Natural killer cell (primary cell): Measurements from ENCODE around the gene GAGE12D. TPM values are rescaled to one million over a fixed set of nuclear protein-coding genes. Genes with fewer than 3 reads are reported as not detected.
"Not testable (repeated sequence)": the region's sequence is repeated elsewhere in the genome, so short reads cannot be mapped to it uniquely, and the experiment has no call there.

Experiments used
- ATAC-seq, 3 donors: fragments of 150-1000 bp in 2 of 3; fragments of 200-7000 bp in 1 of 3; cut with Tn5 transposase; 1 replicate in 1 of 3; 2 replicates in 2 of 3; pipeline ENCODE4 v1.10.0; 2021; ENCODE audit warnings: mild to moderate bottlenecking in 2 of 3, moderate library complexity in 2 of 3
- DNase-seq, 2 donors: peaks; one replicate each; pipeline versions ENCODE4 v3.0.0 to v3.0.0-alpha.2; 2013 to 2021; ENCODE audit warnings: mixed read lengths in 1 of 2
- H3K27ac ChIP-seq: one replicate; pipeline ENCODE4 v1.5.1; 2013; ENCODE audit warnings: mild to moderate bottlenecking, low read length
- H3K27me3 ChIP-seq: one replicate; pipeline ENCODE4 v1.6.1; 2013; ENCODE audit warnings: low read length; ENCODE audit not compliant: control insufficient read depth, insufficient read depth
- H3K36me3 ChIP-seq: one replicate; pipeline ENCODE4 v1.6.1; 2013; ENCODE audit warnings: low read length; ENCODE audit not compliant: control insufficient read depth, insufficient read depth
- H3K4me1 ChIP-seq: one replicate; pipeline ENCODE4 v1.6.1; 2013; ENCODE audit warnings: low read length; ENCODE audit not compliant: control insufficient read depth, insufficient read depth
- H3K4me3 ChIP-seq: one replicate; pipeline ENCODE4 v1.5.1; 2013; ENCODE audit warnings: low read length
- H3K9me3 ChIP-seq: one replicate; pipeline ENCODE4 v1.6.1; 2013; ENCODE audit warnings: low read length; ENCODE audit not compliant: control insufficient read depth, insufficient read depth
- H3K27ac Mint-ChIP-seq, 2 donors: one replicate each; pipeline ENCODE4 v1.8.0; 2022; ENCODE audit warnings: mild to moderate bottlenecking in 2 of 2, mixed read lengths in 2 of 2, moderate library complexity in 1 of 2
- H3K27me3 Mint-ChIP-seq, 2 donors: one replicate each; pipeline ENCODE4 v1.8.0; 2022; ENCODE audit warnings: low read depth in 2 of 2, mixed read lengths in 2 of 2
- H3K36me3 Mint-ChIP-seq: one replicate; pipeline ENCODE4 v1.8.0; 2022; ENCODE audit warnings: mixed read lengths
- H3K4me1 Mint-ChIP-seq, 2 donors: one replicate each; pipeline ENCODE4 v1.8.0; 2022; ENCODE audit warnings: mixed read lengths in 2 of 2
- H3K4me3 Mint-ChIP-seq: one replicate; pipeline ENCODE4 v1.8.0; 2022; ENCODE audit warnings: mild to moderate bottlenecking, moderate library complexity, mixed read lengths
- H3K9me3 Mint-ChIP-seq, 2 donors: one replicate each; pipeline ENCODE4 v1.8.0; 2022; ENCODE audit warnings: mixed read lengths in 2 of 2
- WGBS: methylation state at CpG from one replicate; pipeline ENCODE4 v1.1.7; 2013; ENCODE audit warnings: missing lambda C conversion rate; ENCODE audit not compliant: insufficient coverage; 5-methylcytosine and 5-hydroxymethylcytosine counted together
- intact Hi-C: fragments of 100-400 bp; cut with micrococcal nuclease; formaldehyde crosslinking; loops from one replicate; pipeline ENCODE4 v1.14.2; 2022
- total RNA-seq, 4 donors: library from RNA; stranded (reverse); fragments of 120-200 nt in 1 of 4; gene quantifications; one replicate each; pipeline versions ENCODE4 v1.2.3 to v1.2.4, GENCODE V29; 2013 to 2022

The GAGE12D gene
- total RNA-seq, result not detected
- total RNA-seq (2013), result not detected

- H3K27me3 ChIP-seq, H3K4me3 ChIP-seq, H3K36me3 ChIP-seq, H3K4me1 Mint-ChIP-seq, H3K4me1 ChIP-seq, intact Hi-C loops, DNase-seq, H3K36me3 Mint-ChIP-seq, H3K4me3 Mint-ChIP-seq, ATAC-seq, H3K27me3 Mint-ChIP-seq, H3K9me3 Mint-ChIP-seq, H3K27ac ChIP-seq, H3K27ac Mint-ChIP-seq, H3K9me3 ChIP-seq: not testable (repeated sequence)
- WGBS, result no CpG with 5 or more reads among the region's 16 CpGs
These were observed at the start of gene GAGE12D for GRCh38 chrX:49541433-49541832. Gene GAGE12D (plus strand): TSS chrX:49541733. CDS start chrX:49542888, 1,155 bp downstream.

GRCh38 chrX:49531877-49532276, 9.7 kb upstream of the GAGE12D start, which contains the start of gene GAGE12C:
Gene GAGE12C (plus strand): TSS chrX:49532177. CDS start chrX:49533332, 1,155 bp downstream.
- WGBS, result no CpG with 5 or more reads among the region's 16 CpGs
- DNase-seq, ATAC-seq, H3K36me3 Mint-ChIP-seq, H3K27ac ChIP-seq, H3K4me3 ChIP-seq, H3K9me3 Mint-ChIP-seq, H3K27me3 ChIP-seq, H3K36me3 ChIP-seq, H3K27me3 Mint-ChIP-seq, H3K4me1 Mint-ChIP-seq, H3K9me3 ChIP-seq, H3K4me3 Mint-ChIP-seq, H3K4me1 ChIP-seq, H3K27ac Mint-ChIP-seq, intact Hi-C loops: not testable (repeated sequence)

GRCh38 chrX:49550989-49551388, 9.5 kb downstream of the GAGE12D start, which contains the start of gene GAGE12E:
Gene GAGE12E (plus strand): TSS chrX:49551289. CDS start chrX:49552444, 1,155 bp downstream.
- H3K4me1 Mint-ChIP-seq, H3K9me3 Mint-ChIP-seq, H3K4me3 ChIP-seq, DNase-seq, H3K27ac ChIP-seq, H3K4me1 ChIP-seq, H3K27me3 Mint-ChIP-seq, H3K27ac Mint-ChIP-seq, H3K27me3 ChIP-seq, H3K4me3 Mint-ChIP-seq, H3K36me3 Mint-ChIP-seq, H3K36me3 ChIP-seq, H3K9me3 ChIP-seq, ATAC-seq, intact Hi-C loops: not testable (repeated sequence)
- no CpG with 5 or more reads among the region's 16 CpGs for WGBS

GRCh38 chrX:49560542-49560941, 19.0 kb downstream of the GAGE12D start, which contains the start of gene GAGE12F:
Gene GAGE12F (plus strand): TSS chrX:49560842. CDS start chrX:49561997, 1,155 bp downstream.
- H3K27me3 Mint-ChIP-seq, intact Hi-C loops, H3K4me1 ChIP-seq, H3K9me3 Mint-ChIP-seq, H3K4me3 ChIP-seq, H3K4me3 Mint-ChIP-seq, H3K9me3 ChIP-seq, H3K27me3 ChIP-seq, H3K27ac Mint-ChIP-seq, ATAC-seq, H3K36me3 ChIP-seq, H3K36me3 Mint-ChIP-seq, H3K4me1 Mint-ChIP-seq, DNase-seq, H3K27ac ChIP-seq: not testable (repeated sequence)
- WGBS, result no CpG with 5 or more reads among the region's 16 CpGs

- H3K4me3 ChIP-seq, H3K36me3 ChIP-seq, H3K4me1 Mint-ChIP-seq, ATAC-seq, H3K27me3 ChIP-seq, H3K27ac Mint-ChIP-seq, intact Hi-C loops, H3K4me1 ChIP-seq, H3K27me3 Mint-ChIP-seq, H3K9me3 ChIP-seq, DNase-seq, H3K9me3 Mint-ChIP-seq, H3K36me3 Mint-ChIP-seq, H3K4me3 Mint-ChIP-seq, H3K27ac ChIP-seq: not testable (repeated sequence)
- WGBS, result no CpG with 5 or more reads among the region's 11 CpGs
These were observed 27.2 kb downstream of the GAGE12D start for GRCh38 chrX:49568728-49569127.

GRCh38 chrX:49569152-49569551, 27.6 kb downstream of the GAGE12D start:
- intact Hi-C loops, H3K27ac ChIP-seq, H3K27me3 ChIP-seq, H3K27ac Mint-ChIP-seq, ATAC-seq, H3K9me3 Mint-ChIP-seq, H3K36me3 Mint-ChIP-seq, H3K4me3 Mint-ChIP-seq, DNase-seq, H3K4me1 Mint-ChIP-seq, H3K4me3 ChIP-seq, H3K4me1 ChIP-seq, H3K36me3 ChIP-seq, H3K27me3 Mint-ChIP-seq, H3K9me3 ChIP-seq: not testable (repeated sequence)
- no CpG with 5 or more reads among the region's 13 CpGs for WGBS

- H3K27me3 Mint-ChIP-seq, H3K36me3 ChIP-seq, ATAC-seq, intact Hi-C loops, H3K4me1 Mint-ChIP-seq, H3K27ac ChIP-seq, H3K36me3 Mint-ChIP-seq, DNase-seq, H3K4me3 ChIP-seq, H3K27ac Mint-ChIP-seq, H3K27me3 ChIP-seq, H3K4me3 Mint-ChIP-seq, H3K9me3 Mint-ChIP-seq, H3K4me1 ChIP-seq, H3K9me3 ChIP-seq: not testable (repeated sequence)
- WGBS, result no CpG with 5 or more reads among the region's 16 CpGs
These were observed 28.6 kb downstream of the GAGE12D start, which contains the start of gene GAGE12G for GRCh38 chrX:49570100-49570499. Gene GAGE12G (plus strand): TSS chrX:49570400. CDS start chrX:49571555, 1,155 bp downstream.

- H3K9me3 ChIP-seq, ATAC-seq, H3K36me3 ChIP-seq, H3K9me3 Mint-ChIP-seq, DNase-seq, H3K4me3 ChIP-seq, H3K4me1 ChIP-seq, H3K4me1 Mint-ChIP-seq, H3K27me3 ChIP-seq, H3K27me3 Mint-ChIP-seq, H3K36me3 Mint-ChIP-seq, H3K27ac ChIP-seq, intact Hi-C loops, H3K27ac Mint-ChIP-seq, H3K4me3 Mint-ChIP-seq: not testable (repeated sequence)
- no CpG with 5 or more reads among the region's 16 CpGs for WGBS
These were observed 38.1 kb downstream of the GAGE12D start, which contains the start of gene GAGE12H for GRCh38 chrX:49579649-49580048. Gene GAGE12H (plus strand): TSS chrX:49579949. CDS start chrX:49581104, 1,155 bp downstream.
